Activated naive CD4-positive, alpha-beta T cell treated with anti-CD3 and anti-CD28 coated beads, Interleukin-2, amount 50 U/mL, for 24 hours (primary cell): ENCODE results near the gene THSD4.

Experiments
- H3K27ac Mint-ChIP-seq: one replicate; pipeline ENCODE4 v1.8.0; 2021; ENCODE audit warnings: mild to moderate bottlenecking, mixed read lengths
- H3K27me3 Mint-ChIP-seq: one replicate; pipeline ENCODE4 v1.8.0; 2021; ENCODE audit warnings: mixed read lengths
- H3K36me3 Mint-ChIP-seq: one replicate; pipeline ENCODE4 v1.8.0; 2021; ENCODE audit warnings: mixed read lengths
- H3K4me1 Mint-ChIP-seq: one replicate; pipeline ENCODE4 v1.8.0; 2021; ENCODE audit warnings: mixed read lengths
- H3K4me3 Mint-ChIP-seq: one replicate; pipeline ENCODE4 v1.8.0; 2021; ENCODE audit warnings: mild to moderate bottlenecking, mixed read lengths
- H3K9me3 Mint-ChIP-seq: one replicate; pipeline ENCODE4 v1.8.0; 2021; ENCODE audit warnings: mixed read lengths

The THSD4 gene

DNA sequence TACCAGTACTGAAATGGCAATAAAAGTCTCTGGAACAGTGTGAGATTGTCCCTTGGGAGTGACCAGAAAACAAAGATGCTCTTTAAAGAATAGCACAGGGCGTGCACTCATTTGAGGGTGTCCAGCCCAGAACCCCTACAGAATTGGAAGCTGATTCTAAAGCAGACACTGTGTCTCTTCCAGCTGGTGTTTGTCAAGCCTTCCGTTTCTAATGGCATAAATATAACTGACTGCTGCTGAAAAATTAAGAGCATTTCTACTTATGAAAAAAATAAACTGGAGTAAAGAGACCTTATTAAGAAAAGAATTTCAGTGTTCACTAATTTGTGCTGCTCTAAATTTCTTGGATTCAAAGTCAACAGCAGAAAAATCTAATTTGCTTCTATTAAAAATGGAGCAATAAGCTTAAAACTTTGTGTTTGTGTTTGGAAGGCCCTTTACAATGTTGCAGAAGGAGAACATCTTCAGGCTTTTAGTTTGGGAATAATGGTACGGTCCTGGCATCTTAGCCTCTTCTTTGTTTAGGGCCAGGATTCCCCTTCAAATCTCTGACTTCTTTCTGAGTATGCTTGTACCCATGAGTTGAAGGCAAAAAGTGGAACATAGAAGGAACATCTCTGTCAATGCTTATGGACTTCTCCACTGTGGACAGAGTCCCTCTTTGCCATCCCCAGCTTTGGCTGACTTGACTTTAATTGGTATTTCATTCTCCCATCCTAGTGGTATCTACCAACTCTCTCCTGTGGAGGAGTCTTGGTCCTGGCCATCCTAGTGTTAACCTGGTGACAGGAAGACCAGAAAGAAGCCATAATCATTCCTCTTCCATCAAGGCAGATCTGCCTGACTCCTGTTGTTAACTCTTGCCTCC is 65.9 kb downstream of the THSD4 start:
- H3K4me3 Mint-ChIP-seq, result no peak overlapping the region
- H3K36me3 Mint-ChIP-seq, result no peaks in the 10 kb centered on the region
- H3K27me3 Mint-ChIP-seq, result no peaks in the 10 kb centered on the region
- H3K27ac Mint-ChIP-seq, result no peak overlapping the region
- no peaks in the 10 kb centered on the region for H3K4me1 Mint-ChIP-seq
- H3K9me3 Mint-ChIP-seq, result no peaks in the 10 kb centered on the region

DNA sequence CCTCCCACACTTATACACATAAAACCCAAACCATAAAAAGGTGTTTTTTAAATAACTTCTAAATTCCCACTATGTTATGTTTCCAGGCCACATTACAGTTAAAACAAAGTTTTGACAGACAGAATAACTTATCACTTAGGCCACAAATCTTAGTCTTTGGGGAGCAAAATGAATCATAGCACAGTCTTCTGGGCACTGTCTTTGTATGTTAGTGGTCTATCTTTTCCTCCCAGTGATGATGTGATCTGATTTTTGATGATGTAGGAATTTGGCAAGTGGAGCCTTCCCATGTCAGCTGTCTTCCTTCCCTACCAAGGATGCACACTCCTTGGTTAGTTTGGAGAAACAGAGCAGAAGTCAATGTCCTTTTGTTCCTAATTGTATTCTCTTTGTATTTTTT is 67.3 kb downstream of the THSD4 start:
- no peak overlapping the region for H3K27ac Mint-ChIP-seq
- H3K36me3 Mint-ChIP-seq, result no peaks in the 10 kb centered on the region
- no peaks in the 10 kb centered on the region for H3K4me1 Mint-ChIP-seq
- H3K9me3 Mint-ChIP-seq, result no peaks in the 10 kb centered on the region
- no peaks in the 10 kb centered on the region for H3K27me3 Mint-ChIP-seq
- no peak overlapping the region for H3K4me3 Mint-ChIP-seq

DNA sequence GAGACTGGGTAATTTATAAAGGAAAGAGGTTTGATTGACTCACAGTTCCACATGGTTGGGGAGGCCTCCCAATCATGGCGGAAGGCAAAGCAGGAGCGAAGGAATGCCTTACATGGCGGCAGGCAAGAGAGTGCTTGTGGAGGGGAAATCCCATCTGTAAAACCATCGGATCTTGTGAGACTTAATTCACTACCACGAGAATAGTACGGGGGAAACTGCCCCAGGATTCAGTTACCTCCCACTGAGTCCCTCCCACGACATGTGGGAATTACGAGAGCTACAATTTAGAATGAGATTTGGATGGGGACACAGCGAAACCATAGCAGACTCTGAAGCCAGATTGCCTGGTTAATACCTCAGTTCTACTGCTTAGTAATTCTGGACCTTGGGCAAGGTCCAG is 67.8 kb downstream of the THSD4 start:
- H3K27ac Mint-ChIP-seq, result no peak overlapping the region

DNA sequence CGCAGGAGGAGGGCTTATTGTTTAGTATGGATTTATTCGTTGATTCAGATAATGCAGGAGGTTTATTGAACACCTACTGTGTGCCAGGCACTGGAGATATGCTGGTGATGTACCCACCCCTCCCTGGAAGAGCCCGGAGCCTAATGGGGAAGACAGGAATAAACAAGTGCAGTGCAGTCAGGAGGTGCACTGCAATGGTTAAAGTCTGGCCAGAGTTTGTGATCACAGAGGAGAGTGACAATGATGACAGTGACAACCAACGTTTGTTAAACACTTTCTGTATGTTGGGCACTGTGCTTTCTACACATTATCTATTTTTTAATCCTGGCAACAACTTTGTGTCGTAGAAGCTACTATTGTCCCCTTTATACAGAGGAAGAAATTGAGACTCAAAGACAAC is 70.4 kb downstream of the THSD4 start:
- Mint-ChIP-seq H3K36me3 (no peaks in the 10 kb centered on the region), H3K27ac (no peak overlapping the region), H3K4me3 (no peak overlapping the region), H3K4me1 (no peaks in the 10 kb centered on the region), H3K27me3 (no peaks in the 10 kb centered on the region), H3K9me3 (no peaks in the 10 kb centered on the region)

More for the DNA sequence above, 67.8 kb downstream of the THSD4 start:
- Mint-ChIP-seq H3K27me3 (no peaks in the 10 kb centered on the region), H3K4me1 (no peaks in the 10 kb centered on the region), H3K9me3 (no peaks in the 10 kb centered on the region), H3K4me3 (no peak overlapping the region), H3K36me3 (no peaks in the 10 kb centered on the region)

DNA sequence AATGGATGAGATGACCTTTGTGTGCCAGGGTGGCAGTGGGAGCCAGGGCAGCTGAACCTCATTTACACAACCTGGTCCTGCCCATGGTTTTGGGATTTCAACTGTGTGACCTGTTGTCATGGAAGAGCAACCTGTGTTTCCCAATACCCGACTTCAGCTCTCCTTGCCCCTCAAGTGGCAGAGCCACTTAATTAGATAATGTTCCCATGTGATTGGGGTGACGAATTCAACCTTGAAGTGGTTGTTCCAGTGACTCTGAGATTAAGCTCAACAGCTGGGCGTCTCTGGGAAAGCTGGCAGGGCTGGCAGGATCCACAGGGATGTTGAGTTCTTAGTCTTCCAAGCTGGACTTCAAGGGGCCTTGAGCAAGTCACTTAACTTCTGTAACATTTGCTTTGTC is 71.0 kb downstream of the THSD4 start:
- Mint-ChIP-seq H3K9me3 (no peaks in the 10 kb centered on the region), H3K27ac (no peak overlapping the region), H3K27me3 (no peaks in the 10 kb centered on the region), H3K36me3 (no peaks in the 10 kb centered on the region), H3K4me3 (no peak overlapping the region), H3K4me1 (no peaks in the 10 kb centered on the region)

DNA sequence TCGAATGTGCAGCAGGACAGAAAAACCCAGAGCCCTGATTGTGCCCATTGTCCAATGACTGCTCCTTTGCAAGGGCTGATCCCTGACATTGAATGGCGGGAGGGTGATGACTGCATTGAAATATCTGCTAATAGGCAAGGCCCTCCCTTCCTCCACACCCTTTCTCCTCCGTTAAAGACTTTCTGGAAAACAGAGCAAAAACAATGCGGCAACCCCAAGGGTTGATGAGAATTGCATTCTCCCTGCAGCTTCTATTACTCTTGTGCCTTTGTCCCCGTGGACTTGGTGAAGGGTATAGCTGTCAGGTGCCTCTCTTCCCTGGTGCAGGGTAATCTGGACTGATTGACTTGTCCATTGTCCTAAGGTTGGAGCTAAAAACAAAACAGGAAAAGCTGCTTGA is 71.8 kb downstream of the THSD4 start:
- Mint-ChIP-seq H3K27me3 (no peaks in the 10 kb centered on the region), H3K4me3 (no peak overlapping the region)

DNA sequence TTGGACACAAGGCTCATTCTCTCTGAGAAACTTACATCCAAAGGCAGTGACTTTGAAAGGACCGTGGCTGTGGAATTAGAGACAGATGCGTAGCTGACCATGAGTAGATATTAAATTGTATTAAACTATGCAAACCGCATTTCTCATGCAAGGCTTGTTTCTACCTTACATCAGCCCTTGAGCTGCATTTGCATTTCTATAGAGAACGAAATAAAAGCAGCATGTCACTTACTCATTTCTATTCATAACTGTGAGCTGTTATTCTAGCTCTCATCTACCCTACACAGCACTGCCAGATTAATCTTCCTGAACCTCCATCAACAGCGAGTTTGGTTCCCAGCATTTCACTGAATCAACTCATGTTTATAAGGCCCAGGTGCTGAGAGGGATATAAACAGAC is 72.3 kb downstream of the THSD4 start:
- Mint-ChIP-seq H3K27me3 (no peaks in the 10 kb centered on the region), H3K4me3 (no peak overlapping the region), H3K9me3 (no peaks in the 10 kb centered on the region), H3K36me3 (no peaks in the 10 kb centered on the region), H3K4me1 (no peaks in the 10 kb centered on the region), H3K27ac (no peak overlapping the region)

More for the DNA sequence above, 71.8 kb downstream of the THSD4 start:
- no peaks in the 10 kb centered on the region for H3K36me3 Mint-ChIP-seq
- H3K9me3 Mint-ChIP-seq, result no peaks in the 10 kb centered on the region
- H3K4me1 Mint-ChIP-seq, result no peaks in the 10 kb centered on the region
- H3K27ac Mint-ChIP-seq, result no peak overlapping the region

DNA sequence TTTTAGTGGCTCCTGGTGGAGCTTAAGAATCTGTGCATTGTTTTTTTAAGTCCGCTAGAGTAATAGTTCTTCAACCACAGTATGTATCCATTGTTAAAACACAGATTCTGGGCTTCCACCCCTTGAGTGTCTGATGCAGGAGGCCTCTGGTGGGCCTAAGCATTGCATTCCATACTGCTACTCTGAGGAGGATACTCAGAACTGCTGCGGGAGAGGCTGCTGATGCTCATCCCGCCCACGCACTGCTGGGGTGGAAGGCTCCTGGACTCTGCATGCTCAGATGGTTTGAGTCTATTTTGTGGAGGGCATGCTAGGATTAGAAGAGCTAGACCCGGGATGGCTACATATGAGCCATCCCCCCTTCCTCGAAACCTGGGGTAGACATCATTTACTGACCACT is 74.4 kb downstream of the THSD4 start:
- H3K9me3 Mint-ChIP-seq, result no peaks in the 10 kb centered on the region
- H3K27ac Mint-ChIP-seq, result no peak overlapping the region
- no peaks in the 10 kb centered on the region for H3K36me3 Mint-ChIP-seq
- H3K4me1 Mint-ChIP-seq, result no peaks in the 10 kb centered on the region
- no peaks in the 10 kb centered on the region for H3K27me3 Mint-ChIP-seq
- no peak overlapping the region for H3K4me3 Mint-ChIP-seq

DNA sequence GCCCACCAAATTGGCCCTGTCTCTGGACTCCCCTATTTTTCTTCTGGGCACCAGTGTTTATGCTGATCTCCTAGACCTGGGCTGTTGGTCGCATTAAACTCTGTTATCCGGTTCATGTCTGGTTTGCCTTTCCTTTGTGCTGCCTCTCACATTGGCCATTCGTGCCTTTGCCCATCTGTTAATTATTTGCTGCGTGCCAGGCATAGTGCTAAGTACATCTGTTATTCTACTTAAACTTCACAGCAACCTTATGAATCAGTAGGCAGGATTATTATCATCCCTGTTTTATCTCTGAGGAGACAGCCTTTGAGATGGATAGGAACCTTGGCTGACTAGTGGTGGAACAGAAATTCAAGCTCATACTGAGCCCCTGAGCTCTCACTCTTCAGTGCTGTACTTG is 76.0 kb downstream of the THSD4 start:
- H3K9me3 Mint-ChIP-seq, result no peaks in the 10 kb centered on the region
- no peak overlapping the region for H3K27ac Mint-ChIP-seq
- no peak overlapping the region for H3K4me3 Mint-ChIP-seq
- no peaks in the 10 kb centered on the region for H3K4me1 Mint-ChIP-seq
- no peaks in the 10 kb centered on the region for H3K36me3 Mint-ChIP-seq
- H3K27me3 Mint-ChIP-seq, result no peaks in the 10 kb centered on the region

DNA sequence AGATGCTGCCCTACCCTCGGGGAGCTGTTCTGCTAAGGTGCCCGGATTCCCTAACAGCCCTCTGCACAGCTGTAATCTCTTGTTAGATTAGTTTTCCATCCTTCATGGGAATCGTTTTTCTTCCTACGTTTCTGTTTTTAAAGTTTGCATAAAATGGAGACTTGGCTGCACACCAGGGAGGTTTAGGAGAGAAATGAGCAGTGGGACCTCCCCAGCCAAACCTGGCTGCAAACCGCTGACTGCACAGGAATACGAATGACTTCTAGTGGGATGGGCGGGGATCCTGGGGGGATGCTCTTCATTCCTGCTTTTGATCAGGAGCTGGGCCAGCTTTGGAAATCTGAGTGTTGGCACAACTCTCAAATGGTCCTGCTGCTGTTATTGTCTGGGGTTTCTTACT is 77.5 kb downstream of the THSD4 start:
- H3K36me3 Mint-ChIP-seq, result no peaks in the 10 kb centered on the region
- H3K4me1 Mint-ChIP-seq, result no peaks in the 10 kb centered on the region
- no peak overlapping the region for H3K4me3 Mint-ChIP-seq
- H3K9me3 Mint-ChIP-seq, result no peaks in the 10 kb centered on the region
- H3K27ac Mint-ChIP-seq, result no peak overlapping the region
- no peaks in the 10 kb centered on the region for H3K27me3 Mint-ChIP-seq

DNA sequence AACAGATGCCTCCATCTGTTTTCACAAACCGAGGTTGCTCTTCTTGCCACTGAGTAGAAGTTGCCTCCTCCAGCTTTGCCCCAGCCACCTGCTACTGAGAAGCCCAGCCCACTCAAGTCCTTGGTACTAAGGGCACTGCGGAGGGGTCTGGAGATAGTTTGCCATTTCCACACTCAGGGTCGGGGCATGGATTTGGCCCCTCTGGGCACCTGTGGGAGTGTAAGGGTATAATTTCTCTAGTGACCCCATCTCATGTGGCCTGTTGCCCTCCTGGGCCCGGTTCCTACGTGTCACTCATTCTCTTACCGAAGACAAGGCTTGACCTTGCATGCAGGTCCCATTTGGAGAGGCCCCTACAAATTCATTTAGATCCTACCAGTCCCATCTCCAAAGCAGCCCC is 79.0 kb downstream of the THSD4 start:
- H3K27ac Mint-ChIP-seq, result no peak overlapping the region
- no peak overlapping the region for H3K4me3 Mint-ChIP-seq
- no peaks in the 10 kb centered on the region for H3K27me3 Mint-ChIP-seq
- no peaks in the 10 kb centered on the region for H3K4me1 Mint-ChIP-seq
- no peaks in the 10 kb centered on the region for H3K9me3 Mint-ChIP-seq
- no peaks in the 10 kb centered on the region for H3K36me3 Mint-ChIP-seq

DNA sequence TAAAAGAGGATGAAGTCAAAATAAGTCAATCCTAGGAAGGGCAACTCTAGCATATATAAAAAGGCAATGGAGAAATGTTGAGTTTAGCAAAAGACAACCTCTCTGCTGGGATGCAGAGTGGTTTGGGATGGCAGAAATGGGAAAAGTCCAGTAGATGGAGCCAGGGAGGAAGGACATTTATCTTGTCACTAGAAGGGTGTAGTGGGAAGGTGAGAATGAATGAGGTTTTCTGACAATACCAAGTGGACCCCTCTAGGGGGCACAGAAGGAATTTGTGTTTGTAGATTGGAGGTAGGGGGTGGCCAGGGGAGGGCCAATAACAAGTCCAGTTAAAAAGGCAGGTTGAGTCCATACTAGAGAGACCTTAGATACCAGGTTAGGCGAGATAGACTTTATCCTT is 80.0 kb downstream of the THSD4 start:
- Mint-ChIP-seq H3K36me3 (no peaks in the 10 kb centered on the region), H3K9me3 (no peaks in the 10 kb centered on the region), H3K27me3 (no peaks in the 10 kb centered on the region), H3K27ac (no peak overlapping the region), H3K4me1 (no peaks in the 10 kb centered on the region), H3K4me3 (no peak overlapping the region)

DNA sequence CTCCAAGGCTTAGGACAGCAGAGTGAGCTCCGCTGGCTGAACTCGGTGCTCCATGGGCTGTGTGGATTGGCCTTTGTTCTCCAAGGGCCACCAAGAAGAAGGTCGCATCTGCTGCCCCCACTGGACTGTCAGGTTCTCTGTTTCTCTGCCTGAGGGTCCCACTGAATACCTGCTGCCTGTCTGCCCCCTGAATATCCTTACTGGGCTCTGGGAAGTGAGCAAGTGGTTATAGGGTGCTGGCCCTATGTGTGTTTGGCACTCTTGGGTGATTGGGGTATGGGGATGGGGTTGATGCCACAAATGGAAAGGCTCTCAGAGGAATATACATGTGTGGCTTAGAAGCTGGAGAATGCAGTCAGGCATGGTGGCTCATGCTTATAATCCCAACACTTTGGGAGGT is 82.3 kb downstream of the THSD4 start:
- Mint-ChIP-seq H3K9me3 (no peaks in the 10 kb centered on the region), H3K27me3 (no peaks in the 10 kb centered on the region), H3K27ac (no peak overlapping the region), H3K4me3 (no peak overlapping the region), H3K4me1 (no peaks in the 10 kb centered on the region), H3K36me3 (no peaks in the 10 kb centered on the region)

DNA sequence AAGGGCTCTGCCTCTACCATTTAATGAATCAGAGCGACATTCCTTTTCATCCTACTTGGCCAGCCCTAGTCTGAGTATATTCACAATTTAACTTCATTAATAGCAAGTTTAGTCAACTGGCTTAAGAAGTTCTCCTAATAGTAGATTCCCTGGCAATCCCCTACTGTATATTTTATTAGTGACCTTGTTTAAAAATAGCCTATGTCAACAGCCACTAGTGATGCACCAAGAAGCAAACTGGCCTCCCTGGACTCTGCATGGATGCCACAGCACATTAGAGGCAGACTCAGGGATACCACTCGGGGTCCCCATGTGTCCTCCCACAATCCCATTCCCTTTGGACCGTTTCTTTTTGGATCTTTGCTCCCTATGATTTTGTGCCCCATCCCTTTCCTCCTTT is 83.6 kb downstream of the THSD4 start:
- Mint-ChIP-seq H3K4me1 (no peaks in the 10 kb centered on the region), H3K9me3 (no peaks in the 10 kb centered on the region), H3K36me3 (no peaks in the 10 kb centered on the region), H3K27ac (no peak overlapping the region), H3K4me3 (no peak overlapping the region), H3K27me3 (no peaks in the 10 kb centered on the region)

DNA sequence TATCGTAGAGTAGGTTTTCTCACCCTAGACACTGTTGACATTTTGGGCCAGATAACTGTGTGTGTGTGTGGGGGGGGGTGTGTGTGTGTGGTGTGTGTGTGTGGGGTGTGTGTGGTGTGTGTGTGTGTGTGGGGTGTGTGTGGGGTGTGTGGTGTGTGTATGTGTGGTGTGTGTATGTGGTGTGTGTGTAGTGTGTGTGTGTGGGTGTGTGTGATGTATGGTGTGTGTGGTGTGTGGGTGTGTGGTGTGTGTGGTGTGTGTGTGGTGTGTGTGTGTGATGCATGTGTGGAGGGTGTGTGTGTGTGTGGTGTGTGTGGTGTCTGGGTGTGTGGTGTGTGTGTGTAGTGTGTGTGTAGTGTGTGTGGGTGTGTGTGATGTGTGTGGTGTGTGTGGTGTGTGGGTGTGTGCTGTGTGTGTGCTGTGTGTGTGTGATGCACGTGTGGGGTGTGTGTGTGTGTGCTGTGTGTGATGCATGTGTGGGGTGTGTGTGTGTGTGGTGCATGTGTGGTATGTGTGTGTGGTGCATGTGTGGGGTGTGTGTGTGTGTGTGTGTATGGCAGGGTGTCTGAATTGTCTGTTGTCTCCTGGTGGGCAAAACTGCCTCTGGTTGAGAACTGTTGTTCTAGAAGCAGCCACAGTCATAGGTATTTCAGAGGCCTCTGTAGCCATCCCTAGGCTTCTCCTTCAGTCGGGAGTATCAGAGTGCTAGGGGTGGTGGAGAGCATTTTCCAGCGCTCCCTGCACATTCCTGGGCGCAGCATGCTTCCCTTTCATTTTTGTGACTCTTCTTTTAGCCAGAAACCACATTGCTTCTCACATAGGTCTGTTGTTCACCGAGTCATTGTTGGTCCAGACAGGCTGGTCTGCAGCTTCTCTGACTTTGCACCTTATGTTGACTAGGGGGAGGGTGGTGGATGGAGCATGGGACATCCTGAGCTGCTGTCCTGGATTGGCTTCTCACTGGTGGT is 84.4 kb downstream of the THSD4 start:
- H3K4me1 Mint-ChIP-seq, result no peaks in the 10 kb centered on the region
- no peaks in the 10 kb centered on the region for H3K9me3 Mint-ChIP-seq
- H3K27ac Mint-ChIP-seq, result no peak overlapping the region
- no peaks in the 10 kb centered on the region for H3K36me3 Mint-ChIP-seq
- H3K4me3 Mint-ChIP-seq, result no peak overlapping the region
- H3K27me3 Mint-ChIP-seq, result no peaks in the 10 kb centered on the region

DNA sequence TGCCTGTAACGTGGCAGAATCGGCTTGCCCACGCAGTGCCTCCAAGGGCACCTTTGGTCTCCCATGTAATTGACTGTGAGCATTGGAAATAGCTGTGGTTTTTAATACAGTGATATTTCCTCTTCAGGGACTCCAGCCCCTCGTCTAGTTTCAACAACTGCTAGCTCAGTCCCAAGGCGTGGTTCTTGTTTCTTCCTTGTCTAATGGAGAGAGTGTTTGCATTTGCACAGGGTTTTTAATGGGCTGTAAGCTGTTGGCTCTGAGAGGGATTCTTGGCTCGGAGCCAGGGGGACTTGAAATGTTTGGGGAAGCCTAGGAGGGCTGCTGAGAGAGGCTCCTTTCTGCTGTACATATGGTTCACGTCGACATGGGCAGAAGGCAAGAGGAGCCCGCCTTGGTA is 86.2 kb downstream of the THSD4 start:
- no peaks in the 10 kb centered on the region for H3K9me3 Mint-ChIP-seq

More for the DNA sequence above, 86.2 kb downstream of the THSD4 start:
- no peaks in the 10 kb centered on the region for H3K27me3 Mint-ChIP-seq
- no peak overlapping the region for H3K4me3 Mint-ChIP-seq
- H3K36me3 Mint-ChIP-seq, result no peaks in the 10 kb centered on the region
- H3K4me1 Mint-ChIP-seq, result no peaks in the 10 kb centered on the region
- H3K27ac Mint-ChIP-seq, result no peak overlapping the region
